A673 (cell line): ENCODE data around the gene PROK2. TPM values are rescaled to one million over a fixed set of nuclear protein-coding genes. Genes with fewer than 3 reads are reported as not detected.

Experiments
- BruUV-seq: library from RNA; stranded (reverse); fragments of 400-500 nt; replicated peaks from 2 replicates; lab custom pipeline; 2021; lab: Mats Ljungman, UMichigan
- CTCF ChIA-PET: fragments of 300-600 bp; sonication (Branson Sonifier 250); formaldehyde crosslinking; loops from one replicate; lab custom pipeline; 2022; ENCODE audit warnings: antibody characterized with exemption; lab: Charles Lee
- POLR2A ChIA-PET: fragments of 300-600 bp; sonication (Branson Sonifier 250); formaldehyde crosslinking; loops from one replicate; lab custom pipeline; 2022; ENCODE audit warnings: antibody characterized with exemption; ENCODE audit not compliant: low non-redundant PET; lab: Charles Lee
- DNase-seq: peaks from one replicate; pipeline ENCODE4 v3.0.0-alpha.2; 2015; ENCODE audit warnings: low spot score
- H3K27ac ChIP-seq: fragments of 200-600 bp; sonication (generic); 2 replicates; pipeline ENCODE4 v1.5.1; 2016; ENCODE audit warnings: mixed run types, low read depth, mild to moderate bottlenecking, mixed read lengths, antibody characterized with exemption, low read length; ENCODE audit not compliant: poor library complexity, severe bottlenecking
- H3K27me3 ChIP-seq: fragments of 200-600 bp; sonication (generic); replicated peaks from 2 replicates; pipeline ENCODE4 v1.6.1; 2017; ENCODE audit warnings: mixed run types, low read depth, mild to moderate bottlenecking, mixed read lengths, antibody characterized with exemption, low read length; ENCODE audit not compliant: insufficient read depth, poor library complexity
- H3K36me3 ChIP-seq: fragments of 200-600 bp; sonication (generic); 2 replicates; pipeline ENCODE4 v1.6.1; 2016; ENCODE audit warnings: mixed run types, mild to moderate bottlenecking, mixed read lengths, antibody characterized with exemption, low read length; ENCODE audit not compliant: insufficient read depth, poor library complexity, severe bottlenecking
- H3K4me1 ChIP-seq: fragments of 200-600 bp; sonication (generic); 2 replicates; pipeline ENCODE4 v1.6.1; 2017; ENCODE audit warnings: mixed run types, mild to moderate bottlenecking, mixed read lengths, antibody characterized with exemption, low read length; ENCODE audit not compliant: insufficient read depth, poor library complexity, severe bottlenecking
- H3K4me3 ChIP-seq: fragments of 200-600 bp; sonication (generic); 2 replicates; pipeline ENCODE4 v1.5.1; 2016; ENCODE audit warnings: low read depth, mixed run types, mild to moderate bottlenecking, mixed read lengths, low read length; ENCODE audit not compliant: poor library complexity, severe bottlenecking
- H3K9me3 ChIP-seq: fragments of 200-600 bp; sonication (generic); 2 replicates; pipeline ENCODE4 v1.6.1; 2016; ENCODE audit warnings: mixed run types, low read depth, mild to moderate bottlenecking, mixed read lengths, antibody characterized with exemption, low read length; ENCODE audit not compliant: poor library complexity, severe bottlenecking
- EZH2 ChIP-seq: fragments of 200-600 bp; sonication (generic); IDR thresholded peaks from 2 replicates; pipeline ENCODE4 v1.6.1; 2017; ENCODE audit warnings: borderline replicate concordance, low read depth, mild to moderate bottlenecking, mixed read lengths, antibody characterized with exemption, low read length; ENCODE audit not compliant: poor library complexity, severe bottlenecking
- intact Hi-C: fragments of 100-400 bp; cut with micrococcal nuclease; formaldehyde crosslinking; loops from one replicate; pipeline ENCODE4 v1.10.0; 2022; ENCODE audit not compliant: unreplicated experiment
- total RNA-seq: library from RNA; stranded (reverse); gene quantifications from 2 replicates; pipeline ENCODE4 v1.2.3, GENCODE V29; 2021
- TF ChIP-seq, protein P1 (sequence below): fragments of 300-800, 200-600 bp; sonication (generic); conservative IDR thresholded peaks from 2 replicates; pipeline ENCODE4 v1.5.1; 2017; ENCODE audit warnings: low read depth, mild to moderate bottlenecking, antibody characterized with exemption, low read length, moderate library complexity, mixed read lengths

The PROK2 gene
- total RNA-seq, 1 experiment from 2014 or later, result 1.6 TPM

- no peak overlapping the region for H3K4me3 ChIP-seq
- intact Hi-C loops, result no loop called here
- DNase-seq, result no peak
- no peaks in the 10 kb centered on the region for H3K4me1 ChIP-seq
- no peaks in the 10 kb centered on the region for H3K9me3 ChIP-seq
- no TSS peak for BruUV-seq
- no peak for TF ChIP-seq EZH2
- TF ChIP-seq, protein P1, sequence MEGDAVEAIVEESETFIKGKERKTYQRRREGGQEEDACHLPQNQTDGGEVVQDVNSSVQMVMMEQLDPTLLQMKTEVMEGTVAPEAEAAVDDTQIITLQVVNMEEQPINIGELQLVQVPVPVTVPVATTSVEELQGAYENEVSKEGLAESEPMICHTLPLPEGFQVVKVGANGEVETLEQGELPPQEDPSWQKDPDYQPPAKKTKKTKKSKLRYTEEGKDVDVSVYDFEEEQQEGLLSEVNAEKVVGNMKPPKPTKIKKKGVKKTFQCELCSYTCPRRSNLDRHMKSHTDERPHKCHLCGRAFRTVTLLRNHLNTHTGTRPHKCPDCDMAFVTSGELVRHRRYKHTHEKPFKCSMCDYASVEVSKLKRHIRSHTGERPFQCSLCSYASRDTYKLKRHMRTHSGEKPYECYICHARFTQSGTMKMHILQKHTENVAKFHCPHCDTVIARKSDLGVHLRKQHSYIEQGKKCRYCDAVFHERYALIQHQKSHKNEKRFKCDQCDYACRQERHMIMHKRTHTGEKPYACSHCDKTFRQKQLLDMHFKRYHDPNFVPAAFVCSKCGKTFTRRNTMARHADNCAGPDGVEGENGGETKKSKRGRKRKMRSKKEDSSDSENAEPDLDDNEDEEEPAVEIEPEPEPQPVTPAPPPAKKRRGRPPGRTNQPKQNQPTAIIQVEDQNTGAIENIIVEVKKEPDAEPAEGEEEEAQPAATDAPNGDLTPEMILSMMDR, result no peak
- H3K27me3 ChIP-seq, result no peaks in the 10 kb centered on the region
- POLR2A ChIA-PET, result no interaction called here
- no peaks in the 10 kb centered on the region for H3K36me3 ChIP-seq
- CTCF ChIA-PET, result no interaction called here
- H3K27ac ChIP-seq, result no peak overlapping the region
Observed at GRCh38 chr3:71821116-71821515, 36.2 kb upstream of the PROK2 start.

DNA sequence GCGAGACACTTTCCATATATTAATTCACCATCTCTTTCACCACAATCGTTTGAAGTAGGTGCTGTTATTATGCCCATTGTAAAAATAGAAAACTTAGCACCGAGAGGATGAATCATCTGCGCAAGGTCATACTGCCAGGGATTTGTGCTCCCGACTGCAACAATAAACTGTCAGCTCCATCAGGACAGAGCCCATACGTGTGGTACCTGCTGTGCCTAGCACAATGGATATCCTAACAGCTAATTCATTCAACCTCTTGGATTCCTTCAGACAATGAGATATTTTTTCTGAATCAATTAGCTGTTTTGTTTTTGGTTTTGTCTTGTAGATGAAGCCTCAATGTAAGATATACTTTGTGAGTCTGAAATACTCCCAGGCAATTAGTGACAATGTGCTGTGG is 32.3 kb upstream of the PROK2 start:
- BruUV-seq, result no TSS peak
- Histone ChIP-seq H3K27ac (no peak overlapping the region), H3K27me3 (no peaks in the 10 kb centered on the region), H3K9me3 (no peaks in the 10 kb centered on the region), H3K36me3 (no peaks in the 10 kb centered on the region), H3K4me1 (no peaks in the 10 kb centered on the region), H3K4me3 (no peak overlapping the region)
- ChIA-PET POLR2A (no interaction called here), CTCF (no interaction called here)
- no peak for DNase-seq
- intact Hi-C loops, result no loop called here
- TF ChIP-seq, protein P1, result no peak
- TF ChIP-seq EZH2, result no peak

GRCh38 chr3:71816767-71817156 is 31.8 kb upstream of the PROK2 start:
- ChIA-PET CTCF (no interaction called here), POLR2A (no interaction called here)
- Histone ChIP-seq H3K9me3 (no peaks in the 10 kb centered on the region), H3K4me3 (no peak overlapping the region), H3K36me3 (no peaks in the 10 kb centered on the region), H3K27ac (no peak overlapping the region), H3K4me1 (no peaks in the 10 kb centered on the region), H3K27me3 (no peaks in the 10 kb centered on the region)
- TF ChIP-seq EZH2, result no peak
- TF ChIP-seq, protein P1, result no peak
- BruUV-seq, result no TSS peak
- no peak for DNase-seq
- intact Hi-C loops, result no loop called here
